Endometrial microvascular endothelial cells (primary cell): ENCODE measurements around the gene OR6C4. TPM values are rescaled to one million over a fixed set of nuclear protein-coding genes. Genes with fewer than 3 reads are reported as not detected.
"Not testable (repeated sequence)": the region's sequence is repeated elsewhere in the genome, so short reads cannot be mapped to it uniquely, and the experiment has no call there.

ENCODE experiments used
- in situ Hi-C: cut with HindIII; loops from 2 replicates; pipeline ENCODE4 v1.10.0; 2017; ENCODE audit warnings: low sequenced_read_pairs, low pct_unique_long_range_greater_than_20kb; ENCODE audit errors: inconsistent ontology term
- total RNA-seq: library from RNA; depleted of rRNA; stranded (reverse); fragments of >200 nt; gene quantifications from one replicate; pipeline ENCODE4 v1.2.3, GENCODE V29; 2015; ENCODE audit errors: inconsistent ontology term

Gene OR6C4
- not detected for total RNA-seq

GRCh38 chr12:55549302-55549701 is at the start of gene OR6C4:
Gene OR6C4 (plus strand): TSS chr12:55549602. CDS start chr12:55551227, 1,625 bp downstream.
- in situ Hi-C loops = no loop called here

DNA sequence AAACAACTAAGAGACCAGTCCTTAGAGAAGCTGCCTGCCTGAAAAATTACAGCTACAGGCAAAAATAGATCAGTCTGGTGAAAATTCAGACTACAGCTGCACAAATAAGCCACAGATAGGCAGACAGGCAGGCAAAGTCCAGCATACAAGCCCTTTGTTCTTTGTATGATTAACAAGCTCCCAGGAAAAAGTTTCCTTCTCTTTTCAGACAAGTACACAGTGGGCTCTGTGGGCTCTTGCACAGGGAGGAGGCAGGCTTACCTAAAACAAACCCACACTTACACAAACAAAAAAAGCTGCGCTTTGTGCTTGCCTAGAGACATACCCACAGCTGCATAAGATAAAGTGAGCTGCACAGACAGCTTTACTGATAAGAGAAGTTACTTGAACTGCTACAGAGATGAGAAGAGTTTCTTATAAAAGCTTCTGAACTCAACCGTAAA is 49.6 kb upstream of the OR6C4 start:
- in situ Hi-C loops = no loop called here

GRCh38 chr12:55501601-55502000 is 47.8 kb upstream of the OR6C4 start:
- in situ Hi-C loops = no loop called here

GRCh38 chr12:55515696-55516095 is 33.7 kb upstream of the OR6C4 start:
- in situ Hi-C loops = no loop called here

DNA sequence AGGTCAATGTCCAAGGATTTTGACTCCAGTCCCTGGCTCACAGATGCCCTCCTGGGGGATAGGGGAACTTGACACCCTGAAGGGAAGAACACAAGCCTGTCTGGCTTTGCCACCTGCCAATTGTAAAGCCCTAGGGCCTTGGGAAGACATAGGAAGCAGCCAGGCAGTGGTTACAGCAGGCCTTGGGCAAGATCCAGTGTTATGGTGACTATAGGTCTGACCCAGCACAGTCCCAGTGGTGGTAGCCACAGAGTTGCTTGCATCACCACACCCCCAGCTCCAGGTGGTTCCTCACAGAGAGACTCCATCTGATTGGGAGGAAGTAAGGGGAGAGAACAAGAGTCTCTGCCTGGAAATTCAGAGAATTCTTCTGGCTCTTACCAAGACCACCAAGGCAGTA is 33.0 kb upstream of the OR6C4 start:
- in situ Hi-C loops = no loop called here

DNA sequence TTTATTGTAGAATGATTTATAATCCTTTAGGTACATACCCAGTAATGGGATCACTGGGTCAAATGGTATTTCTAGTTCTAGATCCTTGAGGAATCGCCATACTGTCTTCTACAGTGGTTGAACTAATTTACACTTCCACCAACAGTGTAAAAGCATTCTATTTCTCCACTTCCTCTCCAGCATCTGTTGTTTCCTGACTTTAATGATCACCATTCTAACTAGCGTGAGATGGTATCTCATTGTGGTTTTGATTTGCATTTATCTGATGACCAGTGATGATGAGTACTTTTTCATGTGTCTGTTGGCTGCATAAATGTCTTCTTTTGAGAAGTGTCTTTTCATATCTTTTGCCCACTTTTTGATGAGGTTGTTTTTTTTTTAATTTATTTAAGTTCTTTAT is 1.2 kb upstream of the OR6C4 start:
- in situ Hi-C loops = not testable (repeated sequence)

- in situ Hi-C loops = no loop called here
Measured at GRCh38 chr12:55548756-55549155, 646 bp upstream of the OR6C4 start.

GRCh38 chr12:55554296-55554695 is 4.9 kb downstream of the OR6C4 start:
- in situ Hi-C loops = no loop called here

DNA sequence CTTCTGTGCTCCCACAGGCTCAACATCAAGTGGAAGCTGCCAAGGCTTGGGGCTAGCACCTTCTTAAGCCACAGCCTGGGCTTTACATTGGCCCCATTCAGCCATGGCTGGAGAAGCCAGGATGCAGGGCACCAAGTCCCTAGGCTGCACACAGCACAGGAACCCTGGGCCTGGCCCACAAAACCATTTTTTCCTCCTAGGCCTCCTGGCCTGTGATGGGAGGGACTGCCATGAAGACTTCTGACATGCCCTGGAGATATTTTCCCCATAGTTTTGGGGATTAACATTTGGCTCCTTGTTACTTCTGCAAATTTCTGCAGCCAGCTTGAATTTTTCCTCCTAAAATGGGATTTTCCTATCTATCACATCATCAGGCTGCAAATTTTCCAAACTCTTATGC is 20.7 kb downstream of the OR6C4 start:
- in situ Hi-C loops = not testable (repeated sequence)

DNA sequence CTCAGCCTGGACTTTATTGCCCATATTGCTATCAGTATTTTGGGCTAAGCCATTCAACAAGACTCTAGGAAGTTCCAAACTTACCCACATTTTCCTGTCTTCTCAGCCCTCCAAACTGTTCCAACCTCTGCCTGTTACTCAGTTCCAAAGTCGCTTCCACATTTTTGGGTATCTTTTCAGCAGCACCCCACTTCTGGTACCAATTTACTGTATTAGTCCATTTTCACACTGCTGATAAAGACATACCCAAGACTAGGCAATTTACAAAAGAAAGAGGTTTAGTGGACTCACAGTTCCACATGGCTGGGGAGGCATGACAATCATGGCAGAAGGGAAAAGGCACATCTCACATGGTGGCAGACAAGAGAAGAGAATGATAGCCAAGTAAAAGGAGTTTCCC is 21.3 kb downstream of the OR6C4 start:
- in situ Hi-C loops = not testable (repeated sequence)

GRCh38 chr12:55572168-55572567 is 22.8 kb downstream of the OR6C4 start, which contains the start of gene OR2AP1:
Gene OR2AP1 (plus strand): TSS chr12:55572468. CDS start chr12:55574415, 1,947 bp downstream.
- in situ Hi-C loops = no loop called here

DNA sequence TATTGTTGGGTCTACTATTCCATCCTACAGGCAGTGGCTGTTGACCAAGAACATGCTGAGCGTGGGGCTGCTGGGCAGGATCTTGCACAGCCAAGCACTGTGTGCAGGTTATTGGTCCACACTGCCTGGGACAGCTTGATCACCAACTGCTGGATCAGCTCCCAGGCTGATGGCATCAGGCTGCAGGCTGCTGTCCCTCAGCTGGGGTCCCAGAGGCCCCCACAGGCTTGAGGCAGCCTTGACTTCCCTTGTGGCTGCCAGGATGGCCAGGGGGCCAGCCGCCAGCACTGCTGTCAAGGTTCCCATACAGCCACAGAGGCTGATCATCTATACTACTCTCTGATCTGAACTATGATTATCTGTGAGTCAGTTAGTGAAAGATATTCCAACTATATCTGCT is 32.7 kb downstream of the OR6C4 start:
- in situ Hi-C loops = no loop called here

GRCh38 chr12:55585817-55586216 is 36.4 kb downstream of the OR6C4 start:
- in situ Hi-C loops = no loop called here

DNA sequence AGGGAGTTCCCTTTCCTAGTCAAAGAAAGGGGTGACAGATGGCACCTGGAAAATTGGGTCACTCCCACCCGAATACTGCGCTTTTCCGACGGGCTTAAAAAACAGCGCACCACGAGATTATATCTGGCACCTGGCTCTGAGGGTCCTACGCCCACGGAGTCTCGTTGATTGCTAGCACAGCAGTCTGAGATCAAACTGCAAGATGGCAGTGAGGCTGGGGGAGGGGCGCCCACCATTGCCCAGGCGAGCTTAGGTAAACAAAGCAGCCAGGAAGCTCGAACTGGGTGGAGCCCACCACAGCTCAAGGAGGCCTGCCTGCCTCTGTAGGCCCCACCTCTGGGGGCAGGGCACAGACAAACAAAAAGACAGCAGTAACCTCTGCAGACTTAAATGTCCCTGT is 40.8 kb downstream of the OR6C4 start:
- in situ Hi-C loops = not testable (repeated sequence)

Other genes with a start within 250 kb of the OR6C4 start
- not detected for gene OR6C1, start 235.3 kb upstream of the OR6C4 start, total RNA-seq
- gene OR6C3, start 218.9 kb upstream of the OR6C4 start, total RNA-seq = not detected
- not detected for gene OR6C75, start 186.6 kb upstream of the OR6C4 start, total RNA-seq
- not detected for gene OR6C65, start 149.1 kb upstream of the OR6C4 start, total RNA-seq
- not detected for gene OR6C76, start 123.3 kb upstream of the OR6C4 start, total RNA-seq
- not detected for gene OR6C2, start 105.5 kb upstream of the OR6C4 start, total RNA-seq
- gene OR6C70, start 79.5 kb upstream of the OR6C4 start, total RNA-seq = not detected
- gene OR6C68, start 57.2 kb upstream of the OR6C4 start, total RNA-seq = not detected
- gene OR2AP1, start 22.9 kb downstream of the OR6C4 start, total RNA-seq = not detected
- gene OR10P1, start 87.3 kb downstream of the OR6C4 start, total RNA-seq = not detected
- gene ITGA7, start 158.3 kb downstream of the OR6C4 start, total RNA-seq = not detected
- gene BLOC1S1, start 166.4 kb downstream of the OR6C4 start, total RNA-seq = 139 TPM
- gene RDH5, start 170.8 kb downstream of the OR6C4 start, total RNA-seq = not detected
- gene CD63, start 179.4 kb downstream of the OR6C4 start, total RNA-seq = 847 TPM
- 5.5 TPM for gene GDF11, start 193.5 kb downstream of the OR6C4 start, total RNA-seq